ENCODE measurements around the gene SRRD.

SRRD gene

DNA sequence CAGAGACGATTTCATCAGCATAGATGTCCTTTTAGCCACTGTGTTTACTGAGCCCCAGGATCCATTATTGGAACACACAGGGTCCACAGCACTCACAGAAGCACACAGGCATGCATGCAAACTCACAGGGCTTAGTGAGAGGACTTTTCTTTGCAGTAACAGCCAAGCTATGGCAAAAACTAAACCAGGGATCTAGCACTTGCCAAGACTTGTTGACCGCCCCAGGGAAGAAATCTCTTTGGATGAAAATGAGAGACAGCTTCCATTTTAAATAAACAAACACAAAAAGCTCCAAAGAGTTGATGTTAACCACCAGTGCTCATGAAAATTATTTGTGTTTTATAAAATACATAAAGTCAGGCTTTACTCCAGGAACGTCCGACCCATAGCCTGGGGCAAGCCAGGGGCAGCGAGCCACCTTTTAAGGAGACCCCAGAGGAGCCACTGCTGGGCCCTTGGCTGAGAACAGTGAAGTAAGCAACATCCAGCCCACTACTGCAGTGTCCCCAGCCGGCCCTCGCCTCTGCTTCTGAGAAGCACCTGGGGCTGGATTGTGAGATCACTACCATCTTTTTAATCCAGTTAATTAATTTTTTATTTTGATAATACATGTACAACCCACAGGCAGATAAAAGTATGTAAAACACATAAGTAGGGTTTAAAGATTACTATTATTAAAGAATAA lies 50.6 kb downstream of the SRRD start:
- ATAC-seq (no peak), DNase-seq (no peak)
- no peaks in the 10 kb centered on the region for H3K27me3 Mint-ChIP-seq
- H3K36me3 Mint-ChIP-seq (ENCODE audit: low read depth) = peaks cover 34% of the 10 kb centered on the region
- H3K9me3 Mint-ChIP-seq = no peaks in the 10 kb centered on the region
- no peak overlapping the region for H3K4me3 Mint-ChIP-seq
- no peak overlapping the region for H3K27ac Mint-ChIP-seq
- H3K4me1 Mint-ChIP-seq = peaks cover 49% of the 10 kb centered on the region

DNA sequence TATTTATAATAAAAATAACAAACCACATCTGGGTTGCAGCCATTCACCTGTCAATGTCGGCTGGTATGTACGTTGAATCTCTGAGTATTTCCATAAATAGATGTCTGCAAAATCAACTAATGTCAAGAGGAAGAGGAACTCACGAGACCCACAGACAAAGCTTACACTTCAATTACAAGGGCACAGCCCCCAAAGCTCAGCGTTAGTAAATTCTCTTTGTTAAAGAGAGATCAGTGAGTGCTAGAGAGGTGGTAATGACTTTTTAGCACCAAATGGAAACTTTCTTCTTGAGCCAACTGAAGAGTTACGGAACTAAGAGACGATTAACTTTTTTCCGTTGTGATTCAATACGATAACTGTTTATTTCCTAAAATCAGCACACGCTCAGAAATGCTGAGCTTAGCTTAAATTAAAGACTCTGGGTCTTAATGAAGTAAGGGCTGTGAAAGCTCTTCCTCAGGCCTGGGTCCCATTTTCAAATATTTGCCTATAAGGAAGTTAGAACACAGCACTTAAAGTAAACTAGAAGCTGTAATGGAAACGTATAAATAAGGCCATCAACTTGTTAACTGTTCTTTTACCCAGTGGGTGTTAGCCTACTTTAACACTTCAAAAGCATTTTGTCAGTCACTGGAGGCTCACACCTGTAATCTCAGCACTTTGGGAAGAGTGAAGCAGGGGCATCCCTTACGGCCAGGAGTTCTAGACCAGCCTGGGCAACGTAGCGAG lies 51.4 kb downstream of the SRRD start:
- no peak overlapping the region for H3K4me3 Mint-ChIP-seq
- peaks cover 36% of the 10 kb centered on the region for H3K36me3 Mint-ChIP-seq (ENCODE audit: low read depth)
- no peaks in the 10 kb centered on the region for H3K9me3 Mint-ChIP-seq
- H3K27ac Mint-ChIP-seq = peak overlapping the region; percentile 61
- peaks cover 49% of the 10 kb centered on the region for H3K4me1 Mint-ChIP-seq
- DNase-seq = no peak
- peak; percentile 64 for ATAC-seq
- H3K27me3 Mint-ChIP-seq = no peaks in the 10 kb centered on the region

DNA sequence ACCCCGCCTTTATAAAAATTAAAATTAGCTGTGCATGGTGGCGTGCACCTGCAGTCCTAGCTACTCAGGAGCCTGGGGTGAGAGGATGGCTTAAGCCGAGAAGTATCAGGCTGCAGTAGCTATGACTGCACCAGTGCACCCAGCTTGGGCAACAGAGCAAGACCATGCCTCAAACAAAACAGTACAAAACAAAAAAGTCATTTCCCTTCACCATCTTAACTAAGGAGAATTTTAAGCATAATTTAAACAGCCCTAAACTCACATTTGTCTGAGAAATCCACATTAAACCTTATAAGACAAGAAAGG lies 51.9 kb downstream of the SRRD start:
- peaks cover 35% of the 10 kb centered on the region for H3K36me3 Mint-ChIP-seq (ENCODE audit: low read depth)
- H3K4me1 Mint-ChIP-seq = peaks cover 49% of the 10 kb centered on the region
- DNase-seq = no peak
- no peak overlapping the region for H3K4me3 Mint-ChIP-seq
- H3K27ac Mint-ChIP-seq = peak overlapping the region; percentile 61
- no peaks in the 10 kb centered on the region for H3K27me3 Mint-ChIP-seq
- no peak for ATAC-seq
- no peaks in the 10 kb centered on the region for H3K9me3 Mint-ChIP-seq

DNA sequence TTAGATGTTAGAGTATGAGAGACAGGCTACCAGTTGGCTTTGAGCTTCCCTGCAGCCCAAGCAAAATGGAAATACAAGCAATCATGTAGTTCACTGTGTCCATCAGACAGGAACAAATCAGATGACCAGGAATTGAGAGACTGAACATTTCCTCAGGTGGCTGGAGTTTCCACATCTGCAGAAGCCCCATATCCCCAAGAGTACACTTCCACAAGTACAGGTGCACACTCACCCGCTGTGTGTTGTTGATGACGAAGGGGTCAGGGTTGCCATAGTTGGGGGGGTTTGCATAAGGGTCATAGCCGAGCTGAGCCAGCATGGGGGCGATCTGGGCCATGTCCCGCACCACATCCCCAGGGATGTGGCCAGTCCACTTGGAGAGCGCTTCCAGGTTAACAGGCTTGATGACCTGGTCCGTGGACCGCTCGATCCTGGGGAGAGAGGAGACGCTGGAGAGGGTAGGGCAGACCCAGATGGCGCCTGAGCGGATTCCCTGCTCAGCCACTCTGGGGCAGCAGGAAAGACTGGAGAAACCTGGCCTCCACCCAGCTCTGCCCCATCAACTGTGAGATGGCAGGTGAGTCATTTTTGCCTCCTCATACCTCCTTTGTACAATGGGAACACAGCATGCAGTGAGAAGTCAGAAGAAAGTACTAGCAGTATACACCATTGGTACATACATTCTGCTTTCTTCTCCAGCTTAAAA lies 52.5 kb downstream of the SRRD start:
- Mint-ChIP-seq H3K27me3 (no peaks in the 10 kb centered on the region), H3K4me3 (no peak overlapping the region), H3K27ac (peak overlapping the region; percentile 61), H3K4me1 (peaks cover 49% of the 10 kb centered on the region), H3K36me3 (ENCODE audit: low read depth) (peaks cover 33% of the 10 kb centered on the region), H3K9me3 (no peaks in the 10 kb centered on the region)
- ATAC-seq (no peak), DNase-seq (no peak)

DNA sequence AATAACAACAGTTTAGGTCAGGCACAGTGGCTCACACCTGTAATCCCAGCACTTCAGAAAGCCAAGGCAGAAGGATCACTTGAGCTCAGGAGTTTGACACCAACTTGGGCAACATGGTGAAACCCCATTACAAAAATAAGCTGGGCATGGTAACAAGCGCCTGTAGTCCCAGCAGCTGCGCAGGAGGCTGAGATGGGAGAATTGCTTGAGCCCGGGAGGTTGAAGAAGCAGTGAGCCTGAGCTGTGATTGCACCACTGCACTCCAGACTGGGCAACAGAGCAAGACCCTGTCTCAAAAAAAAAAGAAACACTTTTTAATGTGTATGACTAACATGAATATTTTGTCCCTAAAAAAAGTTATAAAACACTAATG lies 53.1 kb downstream of the SRRD start:
- peaks cover 29% of the 10 kb centered on the region for H3K36me3 Mint-ChIP-seq (ENCODE audit: low read depth)

DNA sequence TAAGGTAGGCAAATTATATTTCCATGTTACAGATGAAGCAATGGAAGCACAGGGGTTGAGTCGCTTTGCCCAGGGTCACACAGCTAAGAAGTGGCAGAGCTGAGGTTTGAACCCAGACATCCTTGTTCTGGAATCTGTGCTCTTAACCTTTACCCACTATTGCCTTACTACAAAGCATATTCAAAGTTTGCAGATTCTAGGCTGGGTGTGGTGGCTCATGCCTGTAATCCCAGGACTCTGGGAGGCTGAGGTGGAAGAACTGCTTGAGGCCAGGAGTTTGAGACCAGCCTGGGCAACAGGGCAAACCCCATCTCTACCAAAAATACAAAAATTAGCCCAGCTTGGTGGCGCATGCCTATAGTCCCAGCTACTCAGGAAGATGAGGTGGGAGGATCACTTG lies 56.4 kb downstream of the SRRD start:
- ATAC-seq (no peak), DNase-seq (no peak)
- Mint-ChIP-seq H3K9me3 (no peaks in the 10 kb centered on the region), H3K27ac (no peak overlapping the region), H3K27me3 (no peaks in the 10 kb centered on the region), H3K36me3 (ENCODE audit: low read depth) (peaks cover 20% of the 10 kb centered on the region), H3K4me3 (no peak overlapping the region), H3K4me1 (peaks cover 46% of the 10 kb centered on the region)

More for the DNA sequence above, 53.1 kb downstream of the SRRD start:
- Mint-ChIP-seq H3K4me3 (no peak overlapping the region), H3K27me3 (no peaks in the 10 kb centered on the region), H3K27ac (peak overlapping the region; percentile 49), H3K4me1 (peaks cover 49% of the 10 kb centered on the region), H3K9me3 (no peaks in the 10 kb centered on the region)
- ATAC-seq = no peak
- no peak for DNase-seq

DNA sequence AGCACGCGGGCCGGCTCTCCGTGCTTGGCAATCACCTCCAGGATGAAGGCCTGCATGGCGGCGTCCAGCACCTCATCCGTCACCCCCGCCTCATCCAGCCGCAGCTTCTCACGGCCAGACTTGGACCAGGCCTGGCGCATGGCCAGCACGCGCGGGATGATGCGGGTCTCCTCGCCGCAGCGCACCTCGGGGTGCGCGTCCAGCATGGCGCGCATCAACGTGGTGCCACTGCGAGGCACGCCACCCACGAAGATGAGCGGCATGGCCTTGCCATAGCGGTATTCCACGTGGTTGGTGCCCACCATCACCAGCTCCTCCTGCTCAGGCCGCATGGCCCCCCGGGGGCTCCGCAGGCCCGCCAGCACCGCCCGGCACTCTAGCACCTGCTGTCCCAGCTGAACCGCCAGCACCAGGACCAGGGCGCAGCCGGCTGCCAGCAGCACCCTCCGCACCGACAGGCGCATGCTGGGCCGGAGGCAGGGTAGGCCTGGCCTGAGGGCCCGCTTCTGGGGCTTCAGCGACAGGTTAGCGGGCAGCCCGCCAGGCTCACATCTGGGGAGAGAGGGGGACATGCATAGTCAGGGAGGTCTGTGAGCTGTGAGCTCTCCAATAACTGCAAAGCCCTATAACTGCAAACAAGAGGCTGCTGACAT lies 57.6 kb downstream of the SRRD start:
- no peak overlapping the region for H3K27ac Mint-ChIP-seq

DNA sequence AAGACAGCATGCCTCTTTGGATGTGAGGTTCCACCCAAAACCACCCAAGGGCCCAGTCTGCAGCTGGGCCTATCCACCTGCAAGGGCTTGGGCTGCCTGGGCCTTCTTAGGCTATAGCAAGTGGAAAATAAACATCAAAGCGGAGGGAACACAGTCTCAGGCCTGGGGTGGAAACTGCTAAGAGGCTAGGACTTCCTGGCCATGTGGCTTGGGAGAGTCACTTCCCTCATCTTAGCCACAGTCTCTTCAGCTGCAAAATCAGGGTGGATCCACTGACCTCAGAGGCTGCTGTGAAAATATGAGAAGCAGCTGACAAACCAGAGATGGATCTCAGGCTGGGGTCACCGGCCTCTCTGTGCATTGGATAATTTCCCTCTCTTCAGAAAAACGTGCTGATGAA lies 59.2 kb downstream of the SRRD start:
- peak overlapping the region; percentile 52 for H3K27ac Mint-ChIP-seq
- H3K36me3 Mint-ChIP-seq (ENCODE audit: low read depth) = peaks cover 34% of the 10 kb centered on the region
- DNase-seq (no peak), ATAC-seq (peak; percentile 52)
- H3K27me3 Mint-ChIP-seq = no peaks in the 10 kb centered on the region
- peaks cover 4% of the 10 kb centered on the region for H3K9me3 Mint-ChIP-seq
- peaks cover 43% of the 10 kb centered on the region for H3K4me1 Mint-ChIP-seq
- H3K4me3 Mint-ChIP-seq = no peak overlapping the region

More for the DNA sequence above, 57.6 kb downstream of the SRRD start:
- Mint-ChIP-seq H3K4me3 (no peak overlapping the region), H3K36me3 (ENCODE audit: low read depth) (peaks cover 23% of the 10 kb centered on the region), H3K27me3 (no peaks in the 10 kb centered on the region), H3K9me3 (no peaks in the 10 kb centered on the region), H3K4me1 (peaks cover 39% of the 10 kb centered on the region)
- ATAC-seq = no peak
- no peak for DNase-seq
